GM23248 (cell line): ENCODE data around the gene EFCAB5. TPM values are rescaled to one million over a fixed set of nuclear protein-coding genes. Genes with fewer than 3 reads are reported as not detected.
"Not testable (repeated sequence)": the region's sequence is repeated elsewhere in the genome, so short reads cannot be mapped to it uniquely, and the experiment has no call there.

Source experiments
- DNase-seq: peaks from one replicate; pipeline ENCODE4 v3.0.0-alpha.2; 2015
- H2AFZ ChIP-seq: fragments of 200-600 bp; sonication (generic); 2 replicates; pipeline ENCODE4 v1.6.1; 2016; ENCODE audit warnings: antibody characterized with exemption
- H3F3A ChIP-seq: fragments of 200-600 bp; sonication (generic); 2 replicates; pipeline ENCODE4 v1.6.1; 2016; ENCODE audit warnings: mild to moderate bottlenecking, antibody characterized with exemption, mixed run types; ENCODE audit not compliant: insufficient read depth
- H3K27ac ChIP-seq: fragments of 200-600 bp; sonication (generic); 2 replicates; pipeline ENCODE4 v1.5.1; 2016; ENCODE audit warnings: mild to moderate bottlenecking
- H3K27me3 ChIP-seq: fragments of 200-600 bp; sonication (generic); replicated peaks from 2 replicates; pipeline ENCODE4 v1.6.1; 2016; ENCODE audit warnings: mild to moderate bottlenecking; ENCODE audit not compliant: insufficient read depth
- H3K36me3 ChIP-seq: fragments of 200-600 bp; sonication (generic); 2 replicates; pipeline ENCODE4 v1.6.1; 2016; ENCODE audit warnings: low read depth, mild to moderate bottlenecking
- H3K4me1 ChIP-seq: fragments of 200-600 bp; sonication (generic); 2 replicates; pipeline ENCODE4 v1.6.1; 2016; ENCODE audit warnings: mild to moderate bottlenecking; ENCODE audit not compliant: insufficient read depth
- H3K4me2 ChIP-seq: fragments of 200-600 bp; sonication (generic); one replicate; pipeline ENCODE4 v1.6.1; 2016; ENCODE audit warnings: mild to moderate bottlenecking; ENCODE audit not compliant: unreplicated experiment
- H3K4me3 ChIP-seq: fragments of 200-600 bp; sonication (generic); 2 replicates; pipeline ENCODE4 v1.5.1; 2016; ENCODE audit warnings: mild to moderate bottlenecking
- H3K79me2 ChIP-seq: fragments of 200-600 bp; sonication (generic); 2 replicates; pipeline ENCODE4 v1.6.1; 2016; ENCODE audit warnings: mild to moderate bottlenecking; ENCODE audit not compliant: insufficient read depth
- H3K9ac ChIP-seq: fragments of 200-600 bp; sonication (generic); 2 replicates; pipeline ENCODE4 v1.6.1; 2016; ENCODE audit warnings: mild to moderate bottlenecking
- H3K9me2 ChIP-seq: fragments of 200-600 bp; sonication (generic); 2 replicates; pipeline ENCODE4 v1.6.1; 2016; ENCODE audit warnings: mixed run types, mild to moderate bottlenecking, moderate library complexity; ENCODE audit not compliant: insufficient read depth
- H3K9me3 ChIP-seq: fragments of 200-600 bp; sonication (generic); one replicate; pipeline ENCODE4 v1.6.1; 2017; ENCODE audit warnings: low read depth
- H4K20me1 ChIP-seq: fragments of 200-600 bp; sonication (generic); 2 replicates; pipeline ENCODE4 v1.6.0; 2016; ENCODE audit not compliant: insufficient read depth
- EZH2 ChIP-seq: fragments of 200-600 bp; sonication (generic); IDR thresholded peaks from 2 replicates; pipeline ENCODE4 v1.6.1; 2018; ENCODE audit warnings: antibody characterized with exemption, mild to moderate bottlenecking; ENCODE audit not compliant: insufficient read depth, poor library complexity, severe bottlenecking
- EZH2phosphoT487 ChIP-seq: fragments of 200-600 bp; sonication (generic); IDR thresholded peaks from 2 replicates; pipeline ENCODE4 v1.6.1; 2018; ENCODE audit warnings: antibody characterized with exemption, moderate library complexity, mild to moderate bottlenecking, low read depth; ENCODE audit not compliant: insufficient read depth
- WGBS, 2 experiments: methylation state at CpG; one replicate each; pipeline ENCODE4 v1.1.6; 2015 to 2017; ENCODE audit warnings: low lambda C conversion rate in 2 of 2, low coverage in 1 of 2; ENCODE audit errors: missing lambda C conversion rate in 2 of 2; 5-methylcytosine and 5-hydroxymethylcytosine counted together
- in situ Hi-C: fragments of 300-500 bp; cut with MboI; formaldehyde crosslinking; loops from 2 replicates; pipeline ENCODE4 v1.15.0; 2020
- polyA plus RNA-seq: library from polyadenylated mRNA; unstranded; fragments of >200 nt; fragmentation: Nextera tagmentation; extraction: Ambion mirVana; gene quantifications from 2 replicates; pipeline ENCODE4 v1.2.1, GENCODE V29; 2016
- total RNA-seq: library from RNA; depleted of rRNA; stranded (reverse); fragments of >200 nt; shearing (Covaris generic); gene quantifications from 2 replicates; pipeline ENCODE4 v1.2.3, GENCODE V29; 2014

EFCAB5 gene
- total and polyA plus RNA-seq, 2 experiments from 2014 or later = 0.41 TPM; not detected in 1

DNA sequence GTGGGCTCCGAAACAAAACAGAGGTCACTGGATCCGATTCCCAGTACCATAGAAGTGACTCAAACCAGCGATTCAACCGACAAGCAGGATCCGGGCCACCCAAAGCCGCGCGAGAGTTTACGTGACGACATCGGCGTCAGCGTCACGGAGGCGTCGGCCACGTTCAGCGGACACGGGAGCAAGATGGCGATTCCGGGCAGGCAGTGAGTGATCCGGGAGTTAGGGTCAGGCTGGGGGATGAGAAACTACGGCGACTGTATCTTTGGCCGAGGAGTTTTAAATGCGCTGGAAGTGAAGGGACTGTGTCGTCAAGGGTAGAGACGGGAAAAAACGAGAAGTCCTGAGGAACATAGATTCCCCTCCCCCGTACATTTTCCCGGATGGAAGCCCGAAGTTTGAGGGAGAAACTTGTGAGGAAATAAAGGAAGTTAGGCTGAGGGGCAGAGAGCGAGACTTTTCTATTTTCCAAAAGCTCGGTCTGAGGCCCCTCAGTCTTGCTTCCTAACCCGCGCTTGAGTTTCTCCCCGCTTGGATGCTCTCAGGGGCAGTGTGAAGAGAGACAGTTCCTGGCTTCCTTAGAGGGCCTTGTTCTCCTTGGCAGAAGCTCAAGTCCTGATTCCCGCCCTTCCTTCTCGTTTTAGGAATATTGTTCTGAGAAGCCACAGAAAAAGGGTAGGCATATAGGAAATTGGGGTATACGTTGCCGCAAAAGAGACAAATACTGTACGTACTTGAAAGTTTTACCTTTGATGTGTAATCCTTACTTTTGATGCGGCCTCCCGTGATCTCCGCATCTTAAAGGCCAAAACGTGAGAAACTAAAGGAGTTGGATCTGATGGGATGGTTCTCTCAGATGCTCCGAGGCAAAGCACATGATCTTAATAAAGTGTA lies 175.5 kb downstream of the EFCAB5 start, which contains the start of gene NSRP1:
Gene NSRP1 (plus strand): TSS at position 156 of the 891 bp plus-strand sequence. CDS start 28 bp downstream, at position 184.
- Histone ChIP-seq H3K36me3 (peaks cover 16% of the 10 kb centered on the region), H2AFZ (peak within 1 kb of the TSS; percentile 97), H3K27me3 (no peaks in the 10 kb centered on the region), H3K9me3 (no peaks in the 10 kb centered on the region), H3K9me2 (no peaks in the 10 kb centered on the region), H3F3A (0 out of 2 replicates have a peak, but pooled peaks cover 6% of the 10 kb centered on the region), H3K27ac (peak within 1 kb of the TSS; percentile 97), H3K9ac (peak within 1 kb of the TSS; percentile 99), H3K79me2 (peaks cover 51% of the 10 kb centered on the region), H3K4me3 (peak within 1 kb of the TSS; percentile 87), H4K20me1 (peaks cover 3% of the 10 kb centered on the region; the same call in 1 of the 2 replicates), H3K4me2 (peak within 1 kb of the TSS; percentile 98), H3K4me1 (peaks cover 22% of the 10 kb centered on the region)
- WGBS, 2 experiments = 1% methylated on average over 47 of the region's 47 CpGs
- DNase-seq = peak; percentile 99
- in situ Hi-C loops = no loop called here
- TF ChIP-seq EZH2phosphoT487 (no peak), EZH2 (no peak)

GRCh38 chr17:30117675-30118081 lies 176.2 kb downstream of the EFCAB5 start:
- Histone ChIP-seq H3K27me3 (no peaks in the 10 kb centered on the region), H3K4me1 (peaks cover 22% of the 10 kb centered on the region), H3K9ac (peak overlapping the region; percentile 99), H3K79me2 (peaks cover 58% of the 10 kb centered on the region), H3K4me3 (peak overlapping the region; percentile 87), H4K20me1 (peaks cover 3% of the 10 kb centered on the region; the same call in 1 of the 2 replicates), H3K36me3 (peaks cover 16% of the 10 kb centered on the region), H3K4me2 (peak overlapping the region; percentile 98), H3K9me3 (no peaks in the 10 kb centered on the region), H3K9me2 (no peaks in the 10 kb centered on the region), H3F3A (0 out of 2 replicates have a peak, but pooled peaks cover 6% of the 10 kb centered on the region), H2AFZ (peak overlapping the region; percentile 97), H3K27ac (peak overlapping the region; percentile 97)
- WGBS, 2 experiments = 7 to 13% methylated on average over 5 of the region's 5 CpGs
- peak; percentile 47 for DNase-seq
- in situ Hi-C loops = no loop called here
- TF ChIP-seq EZH2phosphoT487 (no peak), EZH2 (no peak)

DNA sequence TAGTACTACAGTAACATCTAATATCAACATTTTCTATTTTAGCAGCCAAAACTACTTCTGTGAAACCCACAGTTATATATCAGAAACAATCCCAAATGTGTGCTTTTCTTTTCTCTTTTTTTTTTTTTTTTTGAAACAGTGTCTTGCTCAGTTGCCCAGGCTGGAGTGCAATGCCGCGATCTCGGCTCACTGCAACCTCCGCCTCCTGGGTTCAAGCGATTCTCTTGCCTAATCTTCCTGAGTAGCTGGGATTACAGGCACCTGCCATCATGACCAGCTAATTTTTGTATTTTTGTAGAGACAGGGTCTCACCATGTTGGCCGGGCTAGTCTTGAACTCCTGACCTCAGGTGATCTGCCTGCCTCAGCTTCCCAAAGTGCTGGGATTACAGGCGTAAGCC lies 177.2 kb downstream of the EFCAB5 start:
- Histone ChIP-seq H3K4me3 (peak overlapping the region; percentile 87), H3K36me3 (peaks cover 16% of the 10 kb centered on the region), H3K4me1 (peaks cover 22% of the 10 kb centered on the region), H3K79me2 (peaks cover 67% of the 10 kb centered on the region), H3F3A (0 out of 2 replicates have a peak, but pooled peaks cover 12% of the 10 kb centered on the region), H3K9ac (peak overlapping the region; percentile 99), H3K4me2 (peak overlapping the region; percentile 98)
- H3K9me3 ChIP-seq, H2AFZ ChIP-seq, H3K9me2 ChIP-seq, H3K27me3 ChIP-seq, H4K20me1 ChIP-seq, H3K27ac ChIP-seq, in situ Hi-C loops, DNase-seq: not testable (repeated sequence)
- WGBS, 2 experiments = 91 to 93% methylated on average over 7 of the region's 7 CpGs

DNA sequence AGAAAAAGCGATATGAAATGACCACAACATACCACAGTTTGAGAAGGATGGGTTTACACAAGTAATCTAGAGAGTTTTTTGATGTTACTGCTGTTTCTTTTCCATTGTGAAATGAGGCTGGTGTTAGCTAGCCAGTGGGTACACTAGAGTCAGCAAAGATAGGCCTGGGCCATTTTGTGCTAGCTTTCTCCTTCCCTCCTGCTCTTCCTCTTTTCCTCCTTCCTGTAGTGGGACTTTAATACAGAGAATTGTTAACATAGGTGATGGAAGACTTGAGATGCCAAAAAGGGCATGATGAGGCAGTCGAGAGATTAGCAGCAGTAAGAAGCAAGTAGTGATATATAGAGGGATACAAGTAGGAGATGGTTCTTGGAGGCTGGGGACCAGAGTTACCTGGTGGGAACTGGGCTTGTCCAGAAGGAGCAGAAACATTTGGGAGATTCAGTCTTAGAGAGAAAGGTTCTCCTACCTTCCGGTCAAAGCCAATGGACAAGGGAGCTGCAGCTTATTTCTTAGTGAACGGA lies 182.9 kb downstream of the EFCAB5 start:
- in situ Hi-C loops = no loop called here
- Histone ChIP-seq H2AFZ (no peak overlapping the region), H3K9ac (no peak overlapping the region), H3F3A (peaks cover 16% of the 10 kb centered on the region; the same call in 1 of the 2 replicates), H3K4me1 (peaks cover 8% of the 10 kb centered on the region), H3K4me3 (no peak overlapping the region), H4K20me1 (no peaks in the 10 kb centered on the region; the same call in 1 of the 2 replicates), H3K9me3 (no peaks in the 10 kb centered on the region), H3K27ac (no peak overlapping the region), H3K79me2 (peaks cover 99% of the 10 kb centered on the region), H3K4me2 (no peak overlapping the region), H3K27me3 (no peaks in the 10 kb centered on the region), H3K36me3 (peaks cover 28% of the 10 kb centered on the region), H3K9me2 (no peaks in the 10 kb centered on the region)
- no peak for DNase-seq
- no peak for TF ChIP-seq EZH2
- TF ChIP-seq EZH2phosphoT487 = no peak
- WGBS, 2 experiments = 98 to 99% methylated on average over 4 of the region's 4 CpGs
